Measurements from ENCODE around the gene SFT2D2. TPM values are rescaled to one million over a fixed set of nuclear protein-coding genes. Genes with fewer than 3 reads are reported as not detected.

Gene SFT2D2
- total RNA-seq, 3 donors from 2014 or later (not counting 1 experiment from before 2014, with no cell fraction given) = 91.8 to 118 (median 116) TPM

- intact Hi-C loops (cut with micrococcal nuclease) = no loop called here
- no peak for ATAC-seq
- H3K9me3 Mint-ChIP-seq = no peaks in the 10 kb centered on the region
Observed at GRCh38 chr1:168190403-168190802, 35.4 kb upstream of the SFT2D2 start.

GRCh38 chr1:168195199-168196135 is 30.3 kb upstream of the SFT2D2 start:
- Histone ChIP-seq H3K4me1 (ENCODE audit: control insufficient read depth, insufficient read depth, low read length) (no peaks in the 10 kb centered on the region), H3K4me3 (ENCODE audit: low read length) (no peak overlapping the region), H3K27ac (ENCODE audit: low read length) (no peak overlapping the region), H3K27me3 (ENCODE audit: control insufficient read depth, insufficient read depth, low read length) (no peaks in the 10 kb centered on the region), H3K9me3 (ENCODE audit: control insufficient read depth, insufficient read depth, low read length) (no peaks in the 10 kb centered on the region), H3K36me3 (ENCODE audit: control insufficient read depth, insufficient read depth, low read length) (peaks cover 68% of the 10 kb centered on the region)
- TF ChIP-seq, protein P1, sequence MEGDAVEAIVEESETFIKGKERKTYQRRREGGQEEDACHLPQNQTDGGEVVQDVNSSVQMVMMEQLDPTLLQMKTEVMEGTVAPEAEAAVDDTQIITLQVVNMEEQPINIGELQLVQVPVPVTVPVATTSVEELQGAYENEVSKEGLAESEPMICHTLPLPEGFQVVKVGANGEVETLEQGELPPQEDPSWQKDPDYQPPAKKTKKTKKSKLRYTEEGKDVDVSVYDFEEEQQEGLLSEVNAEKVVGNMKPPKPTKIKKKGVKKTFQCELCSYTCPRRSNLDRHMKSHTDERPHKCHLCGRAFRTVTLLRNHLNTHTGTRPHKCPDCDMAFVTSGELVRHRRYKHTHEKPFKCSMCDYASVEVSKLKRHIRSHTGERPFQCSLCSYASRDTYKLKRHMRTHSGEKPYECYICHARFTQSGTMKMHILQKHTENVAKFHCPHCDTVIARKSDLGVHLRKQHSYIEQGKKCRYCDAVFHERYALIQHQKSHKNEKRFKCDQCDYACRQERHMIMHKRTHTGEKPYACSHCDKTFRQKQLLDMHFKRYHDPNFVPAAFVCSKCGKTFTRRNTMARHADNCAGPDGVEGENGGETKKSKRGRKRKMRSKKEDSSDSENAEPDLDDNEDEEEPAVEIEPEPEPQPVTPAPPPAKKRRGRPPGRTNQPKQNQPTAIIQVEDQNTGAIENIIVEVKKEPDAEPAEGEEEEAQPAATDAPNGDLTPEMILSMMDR (IDR thresholded peaks at IDR 0.05) = no peak
- Mint-ChIP-seq H3K27ac (peak overlapping the region in 1 of 2 donors; percentile 63), H3K27me3 (ENCODE audit: low read depth in 2 of 2) (no peaks in the 10 kb centered on the region), H3K36me3 (peaks cover 13% of the 10 kb centered on the region), H3K4me3 (no peak overlapping the region), H3K9me3 (no peaks in the 10 kb centered on the region), H3K4me1 (peaks cover 4 to 13% of the 10 kb centered on the region in 2 donors)
- 80% methylated on average over 1 of the region's 4 CpGs for WGBS (ENCODE audit: insufficient coverage)
- DNase-seq (no peak), ATAC-seq (no peak)
- intact Hi-C loops (cut with micrococcal nuclease) = no loop called here

More at GRCh38 chr1:168190403-168190802, 35.4 kb upstream of the SFT2D2 start:
- Mint-ChIP-seq H3K4me3 (no peak overlapping the region), H3K36me3 (no peaks in the 10 kb centered on the region), H3K4me1 (peaks cover 8 to 15% of the 10 kb centered on the region in 2 donors), H3K27ac (no peak overlapping the region), H3K27me3 (ENCODE audit: low read depth in 2 of 2) (no peaks in the 10 kb centered on the region)
- Histone ChIP-seq H3K27me3 (ENCODE audit: control insufficient read depth, insufficient read depth, low read length) (no peaks in the 10 kb centered on the region), H3K27ac (ENCODE audit: low read length) (no peak overlapping the region), H3K9me3 (ENCODE audit: control insufficient read depth, insufficient read depth, low read length) (no peaks in the 10 kb centered on the region), H3K4me1 (ENCODE audit: control insufficient read depth, insufficient read depth, low read length) (no peaks in the 10 kb centered on the region), H3K4me3 (ENCODE audit: low read length) (no peak overlapping the region), H3K36me3 (ENCODE audit: control insufficient read depth, insufficient read depth, low read length) (peaks cover 64% of the 10 kb centered on the region)
- TF ChIP-seq, protein P1 (IDR thresholded peaks at IDR 0.05) = no peak
- WGBS (ENCODE audit: insufficient coverage) = 100% methylated on average over 1 of the region's 2 CpGs
- DNase-seq = no peak

DNA sequence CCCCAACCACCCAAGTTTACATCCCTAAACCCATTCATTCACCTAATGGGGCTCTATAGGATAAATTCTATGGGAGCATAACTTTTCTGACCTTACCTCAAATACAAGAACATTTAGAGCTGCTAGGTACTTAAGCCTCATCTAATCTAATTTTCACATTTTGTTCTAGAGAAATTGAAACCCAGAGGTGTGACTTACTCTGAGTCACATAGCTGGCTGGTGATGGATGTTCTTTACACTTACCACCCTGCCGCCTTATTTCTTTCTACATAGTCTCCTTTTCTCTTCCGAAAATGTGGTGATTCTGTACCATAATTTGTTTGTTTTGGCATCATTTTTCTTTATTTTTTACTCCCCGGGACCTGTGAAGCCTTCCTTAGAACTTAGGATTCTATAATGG is 26.7 kb upstream of the SFT2D2 start:
- Histone ChIP-seq H3K9me3 (ENCODE audit: control insufficient read depth, insufficient read depth, low read length) (no peaks in the 10 kb centered on the region), H3K4me1 (ENCODE audit: control insufficient read depth, insufficient read depth, low read length) (no peaks in the 10 kb centered on the region), H3K27ac (ENCODE audit: low read length) (no peak overlapping the region), H3K27me3 (ENCODE audit: control insufficient read depth, insufficient read depth, low read length) (no peaks in the 10 kb centered on the region), H3K36me3 (ENCODE audit: control insufficient read depth, insufficient read depth, low read length) (peaks cover 67% of the 10 kb centered on the region), H3K4me3 (ENCODE audit: low read length) (no peak overlapping the region)
- DNase-seq = no peak
- Mint-ChIP-seq H3K36me3 (peaks cover 34% of the 10 kb centered on the region), H3K4me3 (no peak overlapping the region), H3K9me3 (no peaks in the 10 kb centered on the region), H3K4me1 (peaks cover 4 to 13% of the 10 kb centered on the region in 2 donors), H3K27me3 (ENCODE audit: low read depth in 2 of 2) (no peaks in the 10 kb centered on the region), H3K27ac (peak overlapping the region in 1 of 2 donors; percentile 21)
- TF ChIP-seq, protein P1 (IDR thresholded peaks at IDR 0.05) = no peak
- 83% methylated on average over 2 of the region's 3 CpGs for WGBS (ENCODE audit: insufficient coverage)
- intact Hi-C loops (cut with micrococcal nuclease) = no loop called here
- no peak for ATAC-seq
